HG03103 (cell line): Measurements from ENCODE around the gene HECTD4.
"Not testable (repeated sequence)": the region's sequence is repeated elsewhere in the genome, so short reads cannot be mapped to it uniquely, and the experiment has no call there.

ENCODE experiments used
- ATAC-seq: cut with Tn5 transposase; IDR thresholded peaks from one replicate; pipeline ENCODE4 v1.9.1; 2021; ENCODE audit warnings: low read depth; ENCODE audit not compliant: unreplicated experiment

The HECTD4 gene

GRCh38 chr12:112126911-112127310, 255.3 kb downstream of the HECTD4 start:
- ATAC-seq: no peak

GRCh38 chr12:112126000-112126438, 256.2 kb downstream of the HECTD4 start:
- no peak for ATAC-seq

GRCh38 chr12:112125250-112125999, 256.8 kb downstream of the HECTD4 start, which contains the start of gene TRAFD1:
Gene TRAFD1, plus strand, starts transcription at chr12:112125560. Its CDS starts 4,963 bp downstream, at chr12:112130523.
- peak; percentile 91 for ATAC-seq

GRCh38 chr12:112124918-112125249, 257.3 kb downstream of the HECTD4 start:
- ATAC-seq: no peak

- no peak for ATAC-seq
These were observed 259.2 kb downstream of the HECTD4 start for GRCh38 chr12:112122823-112123690.

GRCh38 chr12:112121780-112122565, 260.3 kb downstream of the HECTD4 start:
- no peak for ATAC-seq

GRCh38 chr12:112117685-112118084, 264.5 kb downstream of the HECTD4 start:
- ATAC-seq: no peak

GRCh38 chr12:112116232-112117060, 265.8 kb downstream of the HECTD4 start:
- ATAC-seq: no peak

- ATAC-seq: no peak
These were observed 266.8 kb downstream of the HECTD4 start for GRCh38 chr12:112115259-112116045.

GRCh38 chr12:112112409-112113133, 269.7 kb downstream of the HECTD4 start:
- ATAC-seq: no peak

- ATAC-seq: no peak
These were observed 270.3 kb downstream of the HECTD4 start for GRCh38 chr12:112111931-112112330.

- ATAC-seq: not testable (repeated sequence)
These were observed 271.2 kb downstream of the HECTD4 start for GRCh38 chr12:112110787-112111662.
